ENCODE data around the gene OR5D14. TPM values are rescaled to one million over a fixed set of nuclear protein-coding genes. Genes with fewer than 3 reads are reported as not detected.

OR5D14 gene
- total RNA-seq, 1 donor from 2014 or later = not detected

DNA sequence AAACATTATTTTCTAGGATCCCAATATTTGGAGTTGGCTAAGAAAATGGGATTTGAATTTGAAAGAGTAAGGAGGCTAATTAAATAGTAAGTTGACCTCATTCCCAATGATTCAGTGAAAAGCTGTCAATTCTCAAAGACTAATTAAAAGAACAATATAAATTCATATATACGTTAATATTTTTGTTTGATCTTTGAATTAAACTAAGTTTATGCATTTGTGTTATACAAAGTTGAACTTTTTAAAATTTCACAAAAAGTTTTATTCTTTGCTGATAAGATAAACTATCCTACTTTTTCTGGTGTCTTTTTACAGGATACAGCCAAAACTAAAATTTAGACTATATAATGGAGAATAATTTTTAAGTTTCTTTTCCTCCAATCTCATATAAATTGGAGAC, 15.7 kb downstream of the OR5D14 start, which contains the start of gene OR5L1:
Gene OR5L1, plus strand, starts transcription at position 301 of the 400 bp plus-strand sequence. CDS start 100 bp downstream, outside the sequence.
- H3K27ac Mint-ChIP-seq = no peak within 1 kb of the TSS
- H3K9me3 Mint-ChIP-seq (ENCODE audit: low read depth) = peaks cover 53% of the 10 kb centered on the region
- H3K36me3 Mint-ChIP-seq (ENCODE audit: insufficient read depth) = peaks cover 4% of the 10 kb centered on the region

DNA sequence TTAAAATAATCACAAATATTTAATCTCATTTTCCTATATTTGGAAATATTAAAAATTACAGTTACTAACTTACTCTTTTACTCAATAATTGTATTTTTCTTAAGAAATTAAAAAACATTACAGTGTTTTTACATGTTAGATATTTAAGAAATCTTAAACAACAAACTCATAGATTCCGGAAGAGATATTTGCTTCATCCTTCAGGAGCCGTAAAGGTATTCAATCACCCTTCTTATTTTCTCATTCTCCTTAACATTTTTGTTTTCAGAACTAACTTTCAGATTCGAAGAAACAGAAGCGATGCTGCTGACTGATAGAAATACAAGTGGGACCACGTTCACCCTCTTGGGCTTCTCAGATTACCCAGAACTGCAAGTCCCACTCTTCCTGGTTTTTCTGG, 24.0 kb downstream of the OR5D14 start, which contains the start of gene OR5D18:
Gene OR5D18, plus strand, starts transcription at position 301 of the 400 bp plus-strand sequence. Its CDS starts 0 bp downstream, at position 301.
- Mint-ChIP-seq H3K4me3 (ENCODE audit: low read depth) (no peak within 1 kb of the TSS), H3K4me1 (ENCODE audit: low read depth) (no peaks in the 10 kb centered on the region), H3K36me3 (ENCODE audit: insufficient read depth) (no peaks in the 10 kb centered on the region), H3K27ac (no peak within 1 kb of the TSS), H3K9me3 (ENCODE audit: low read depth) (peaks cover 54% of the 10 kb centered on the region), H3K27me3 (no peaks in the 10 kb centered on the region)
- TF ChIP-seq, protein P1, sequence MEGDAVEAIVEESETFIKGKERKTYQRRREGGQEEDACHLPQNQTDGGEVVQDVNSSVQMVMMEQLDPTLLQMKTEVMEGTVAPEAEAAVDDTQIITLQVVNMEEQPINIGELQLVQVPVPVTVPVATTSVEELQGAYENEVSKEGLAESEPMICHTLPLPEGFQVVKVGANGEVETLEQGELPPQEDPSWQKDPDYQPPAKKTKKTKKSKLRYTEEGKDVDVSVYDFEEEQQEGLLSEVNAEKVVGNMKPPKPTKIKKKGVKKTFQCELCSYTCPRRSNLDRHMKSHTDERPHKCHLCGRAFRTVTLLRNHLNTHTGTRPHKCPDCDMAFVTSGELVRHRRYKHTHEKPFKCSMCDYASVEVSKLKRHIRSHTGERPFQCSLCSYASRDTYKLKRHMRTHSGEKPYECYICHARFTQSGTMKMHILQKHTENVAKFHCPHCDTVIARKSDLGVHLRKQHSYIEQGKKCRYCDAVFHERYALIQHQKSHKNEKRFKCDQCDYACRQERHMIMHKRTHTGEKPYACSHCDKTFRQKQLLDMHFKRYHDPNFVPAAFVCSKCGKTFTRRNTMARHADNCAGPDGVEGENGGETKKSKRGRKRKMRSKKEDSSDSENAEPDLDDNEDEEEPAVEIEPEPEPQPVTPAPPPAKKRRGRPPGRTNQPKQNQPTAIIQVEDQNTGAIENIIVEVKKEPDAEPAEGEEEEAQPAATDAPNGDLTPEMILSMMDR (IDR thresholded peaks at IDR 0.05; ENCODE audit: unreplicated experiment) = no peak
- no peak for DNase-seq (ENCODE audit: low spot score, unreplicated experiment)

More for the DNA sequence above, 15.7 kb downstream of the OR5D14 start, which contains the start of gene OR5L1:
- TF ChIP-seq, protein P1 (IDR thresholded peaks at IDR 0.05; ENCODE audit: unreplicated experiment) = no peak
- Mint-ChIP-seq H3K4me1 (ENCODE audit: low read depth) (no peaks in the 10 kb centered on the region), H3K4me3 (ENCODE audit: low read depth) (no peak within 1 kb of the TSS), H3K27me3 (no peaks in the 10 kb centered on the region)
- no peak for DNase-seq (ENCODE audit: low spot score, unreplicated experiment)

DNA sequence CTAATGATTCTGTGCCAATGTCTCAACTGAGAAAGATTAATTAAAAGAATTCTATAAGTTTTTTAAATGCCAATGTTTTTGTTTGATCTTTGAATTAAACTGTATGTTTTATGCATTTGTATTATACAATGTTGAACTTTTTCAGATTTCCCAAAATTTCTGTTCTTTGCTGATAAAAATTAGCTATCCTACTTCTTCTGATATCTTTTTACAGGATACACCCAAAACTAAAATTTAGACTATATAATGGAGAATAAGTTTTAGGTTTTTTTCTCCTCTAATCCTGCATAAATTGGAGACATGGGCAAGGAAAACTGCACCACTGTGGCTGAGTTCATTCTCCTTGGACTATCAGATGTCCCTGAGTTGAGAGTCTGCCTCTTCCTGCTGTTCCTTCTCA, 31.6 kb downstream of the OR5D14 start, which contains the start of gene OR5L2:
Gene OR5L2, plus strand, starts transcription at position 301 of the 400 bp plus-strand sequence. Its CDS starts 0 bp downstream, at position 301.
- H3K36me3 Mint-ChIP-seq (ENCODE audit: insufficient read depth) = no peaks in the 10 kb centered on the region
- no peaks in the 10 kb centered on the region for H3K27me3 Mint-ChIP-seq
- TF ChIP-seq, protein P1 (IDR thresholded peaks at IDR 0.05; ENCODE audit: unreplicated experiment) = no peak
- no peak within 1 kb of the TSS for H3K4me3 Mint-ChIP-seq (ENCODE audit: low read depth)
- no peak within 1 kb of the TSS for H3K27ac Mint-ChIP-seq
- no peaks in the 10 kb centered on the region for H3K4me1 Mint-ChIP-seq (ENCODE audit: low read depth)
- DNase-seq (ENCODE audit: low spot score, unreplicated experiment) = no peak
- H3K9me3 Mint-ChIP-seq (ENCODE audit: low read depth) = peaks cover 43% of the 10 kb centered on the region

DNA sequence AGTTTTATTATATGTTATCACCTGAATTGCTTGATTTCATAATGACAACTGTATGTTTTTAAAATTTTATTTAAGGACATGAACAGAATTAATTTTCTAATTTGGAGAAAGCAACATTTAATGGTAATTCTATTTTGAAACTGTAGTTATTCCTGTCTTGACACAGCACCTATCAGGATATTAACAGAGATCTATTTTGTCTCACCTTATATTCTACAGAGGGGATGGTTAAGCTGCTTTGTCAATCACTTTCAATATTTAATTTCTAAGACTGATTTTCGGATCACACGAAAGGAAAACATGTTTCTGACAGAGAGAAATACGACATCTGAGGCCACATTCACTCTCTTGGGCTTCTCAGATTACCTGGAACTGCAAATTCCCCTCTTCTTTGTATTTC, 43.1 kb downstream of the OR5D14 start, which contains the start of gene OR5D16:
Gene OR5D16, plus strand, starts transcription at position 301 of the 400 bp plus-strand sequence. Its CDS starts 0 bp downstream, at position 301.
- Mint-ChIP-seq H3K9me3 (ENCODE audit: low read depth) (peaks cover 42% of the 10 kb centered on the region), H3K4me1 (ENCODE audit: low read depth) (no peaks in the 10 kb centered on the region), H3K27ac (peak within 1 kb of the TSS; percentile 9), H3K27me3 (no peaks in the 10 kb centered on the region), H3K36me3 (ENCODE audit: insufficient read depth) (no peaks in the 10 kb centered on the region), H3K4me3 (ENCODE audit: low read depth) (no peak within 1 kb of the TSS)
- TF ChIP-seq, protein P1 (IDR thresholded peaks at IDR 0.05; ENCODE audit: unreplicated experiment) = no peak
- DNase-seq (ENCODE audit: low spot score, unreplicated experiment) = no peak

Other genes starting within 250 kb of the OR5D14 start
- gene OR4C15, start 241.1 kb upstream of the OR5D14 start, total RNA-seq = not detected in 2 replicates
- gene OR4C16, start 223.4 kb upstream of the OR5D14 start, total RNA-seq = not detected in 2 replicates
- gene OR4C11, start 187.9 kb upstream of the OR5D14 start, total RNA-seq = not detected in 2 replicates
- gene OR4P4, start 160.4 kb upstream of the OR5D14 start, total RNA-seq = not detected in 2 replicates
- gene OR4S2, start 147.2 kb upstream of the OR5D14 start, total RNA-seq = not detected in 2 replicates
- not detected in 2 replicates for gene OR4C6, start 133.4 kb upstream of the OR5D14 start, total RNA-seq
- not detected in 2 replicates for gene OR5D13, start 22.1 kb upstream of the OR5D14 start, total RNA-seq
- not detected in 2 replicates for gene OR5L1, start 15.8 kb downstream of the OR5D14 start, total RNA-seq
- not detected in 2 replicates for gene OR5D18, start 24.1 kb downstream of the OR5D14 start, total RNA-seq
- not detected in 2 replicates for gene OR5L2, start 31.7 kb downstream of the OR5D14 start, total RNA-seq
- gene OR5D16, start 43.2 kb downstream of the OR5D14 start, total RNA-seq = not detected in 2 replicates
- not detected in 2 replicates for gene TRIM51, start 87.7 kb downstream of the OR5D14 start, total RNA-seq
- gene OR5W2, start 119.0 kb downstream of the OR5D14 start, total RNA-seq = not detected in 2 replicates
- not detected in 2 replicates for gene OR5I1, start 140.8 kb downstream of the OR5D14 start, total RNA-seq
- gene OR10AG1, start 174.4 kb downstream of the OR5D14 start, total RNA-seq = not detected in 2 replicates
- gene OR5F1, start 199.1 kb downstream of the OR5D14 start, total RNA-seq = not detected in 2 replicates
- gene OR5AS1, start 232.1 kb downstream of the OR5D14 start, total RNA-seq = not detected in 2 replicates